Activated T-helper 1 cell treated with anti-CD3 and anti-CD28 coated beads, Interleukin-12 subunit alpha, Interleukin-12 subunit beta, Interleukin-2, Interleukin-4 antibody, amounts not matched to agents 30 ng/mL and 10 ng/mL and 1 ng/mL, durations not matched to agents 14 hours and 24 hours and 36 hours (primary cell): ENCODE data around the gene ANGPTL2. TPM values are rescaled to one million over a fixed set of nuclear protein-coding genes. Genes with fewer than 3 reads are reported as not detected.

Source experiments
- DNase-seq: peaks from one replicate; pipeline ENCODE4 v3.0.0; 2021; ENCODE audit warnings: low spot score
- H3K27ac Mint-ChIP-seq: one replicate; pipeline ENCODE4 v1.8.0; 2021; ENCODE audit warnings: mild to moderate bottlenecking, mixed read lengths
- H3K27me3 Mint-ChIP-seq: one replicate; pipeline ENCODE4 v1.8.0; 2022; ENCODE audit warnings: mild to moderate bottlenecking, moderate library complexity, mixed read lengths; ENCODE audit not compliant: insufficient read depth
- H3K36me3 Mint-ChIP-seq: one replicate; pipeline ENCODE4 v1.8.0; 2021; ENCODE audit warnings: low read depth, mixed read lengths
- H3K4me1 Mint-ChIP-seq: one replicate; pipeline ENCODE4 v1.8.0; 2021; ENCODE audit warnings: low read depth, mixed read lengths
- H3K4me3 Mint-ChIP-seq: one replicate; pipeline ENCODE4 v1.8.0; 2021; ENCODE audit warnings: mild to moderate bottlenecking, moderate library complexity, mixed read lengths
- H3K9me3 Mint-ChIP-seq: one replicate; pipeline ENCODE4 v1.8.0; 2021; ENCODE audit warnings: mixed read lengths
- intact Hi-C: fragments of 100-400 bp; cut with micrococcal nuclease; formaldehyde crosslinking; loops from one replicate; pipeline ENCODE4 v1.15.1; 2024
- total RNA-seq: library from RNA; stranded (reverse); gene quantifications from 2 replicates; pipeline ENCODE4 v1.2.3, GENCODE V29; 2022

Gene ANGPTL2
- total RNA-seq, 1 donor from 2014 or later, result not detected

DNA sequence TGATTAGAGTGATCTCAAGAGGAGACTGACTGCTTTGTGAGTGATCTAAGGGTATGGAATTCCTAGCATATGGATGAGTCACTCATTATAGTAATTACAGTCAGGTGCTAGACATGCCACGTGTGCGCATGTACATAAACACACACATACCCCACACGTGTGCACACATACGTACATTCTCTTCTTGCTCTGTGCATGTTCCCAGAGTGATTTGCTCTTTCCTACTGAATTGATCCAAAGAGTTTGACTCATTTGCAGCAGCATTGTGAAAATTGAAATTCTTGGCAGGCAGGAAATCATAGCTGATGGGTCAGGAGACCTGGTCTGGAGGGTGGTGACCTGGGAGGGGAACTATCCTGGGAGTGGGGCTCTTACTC is 63.8 kb downstream of the ANGPTL2 start:
- Mint-ChIP-seq H3K36me3 (no peaks in the 10 kb centered on the region), H3K9me3 (no peaks in the 10 kb centered on the region), H3K4me3 (no peak overlapping the region), H3K4me1 (peaks cover 29% of the 10 kb centered on the region), H3K27me3 (peaks cover 4% of the 10 kb centered on the region), H3K27ac (no peak overlapping the region)
- DNase-seq, result no peak
- intact Hi-C loops, result no loop called here

DNA sequence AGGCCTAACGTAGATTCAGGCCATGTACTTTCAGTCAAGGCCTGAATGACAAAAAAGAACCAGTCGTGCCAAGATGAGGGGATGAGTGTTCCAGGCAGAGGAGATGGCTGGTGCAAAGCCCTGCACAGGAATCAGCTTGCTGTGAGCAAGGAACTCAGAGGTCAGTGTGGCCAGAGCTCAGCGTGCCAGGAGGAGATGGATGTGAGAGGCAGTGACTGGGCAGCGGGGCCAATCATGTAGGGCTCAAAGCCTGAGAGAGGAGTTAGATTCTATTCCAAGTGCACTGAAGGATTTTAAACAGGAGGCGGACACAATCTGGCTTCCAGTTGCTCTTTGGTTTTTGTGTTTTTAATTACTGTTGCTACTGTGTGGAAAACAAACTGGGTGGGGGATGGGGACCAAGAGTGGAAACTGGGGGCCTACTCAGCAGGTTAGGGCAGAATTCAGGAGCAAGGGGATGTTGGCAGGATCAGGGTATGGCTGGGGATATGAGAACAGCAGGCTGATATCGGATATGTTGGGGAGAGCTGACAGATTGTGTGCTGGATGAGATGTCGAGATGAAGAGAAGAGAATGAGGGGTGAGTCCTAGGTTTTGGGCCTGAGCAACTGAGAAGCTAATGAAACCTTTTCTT is 64.3 kb downstream of the ANGPTL2 start:
- Mint-ChIP-seq H3K27me3 (peaks cover 2% of the 10 kb centered on the region), H3K4me3 (no peak overlapping the region), H3K36me3 (no peaks in the 10 kb centered on the region), H3K4me1 (peaks cover 29% of the 10 kb centered on the region), H3K27ac (no peak overlapping the region), H3K9me3 (no peaks in the 10 kb centered on the region)
- no peak for DNase-seq
- intact Hi-C loops, result no loop called here

DNA sequence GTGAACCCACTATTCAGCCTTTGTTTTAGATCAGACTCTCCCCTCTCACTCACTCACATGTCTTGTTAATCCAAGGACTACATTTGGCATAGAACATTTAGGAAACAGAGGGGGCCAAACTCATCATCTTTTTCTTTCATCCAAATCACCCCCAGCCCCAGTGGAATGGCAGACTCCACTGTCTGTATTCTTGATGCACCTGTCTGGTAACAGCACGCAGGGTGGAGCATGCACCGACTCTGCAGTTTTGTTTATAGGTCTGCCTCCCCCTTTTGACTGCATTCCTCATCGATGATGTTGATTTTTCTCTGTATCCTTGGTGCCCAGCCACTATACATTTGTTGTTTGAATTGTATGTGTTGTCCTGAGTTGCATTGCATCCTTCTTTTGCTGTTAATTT is 66.0 kb downstream of the ANGPTL2 start:
- peaks cover 32% of the 10 kb centered on the region for H3K4me1 Mint-ChIP-seq
- H3K27ac Mint-ChIP-seq, result no peak overlapping the region
- intact Hi-C loops, result no loop called here
- H3K27me3 Mint-ChIP-seq, result peaks cover 2% of the 10 kb centered on the region
- DNase-seq, result no peak
- H3K36me3 Mint-ChIP-seq, result peaks cover 1% of the 10 kb centered on the region
- no peaks in the 10 kb centered on the region for H3K9me3 Mint-ChIP-seq
- H3K4me3 Mint-ChIP-seq, result no peak overlapping the region

DNA sequence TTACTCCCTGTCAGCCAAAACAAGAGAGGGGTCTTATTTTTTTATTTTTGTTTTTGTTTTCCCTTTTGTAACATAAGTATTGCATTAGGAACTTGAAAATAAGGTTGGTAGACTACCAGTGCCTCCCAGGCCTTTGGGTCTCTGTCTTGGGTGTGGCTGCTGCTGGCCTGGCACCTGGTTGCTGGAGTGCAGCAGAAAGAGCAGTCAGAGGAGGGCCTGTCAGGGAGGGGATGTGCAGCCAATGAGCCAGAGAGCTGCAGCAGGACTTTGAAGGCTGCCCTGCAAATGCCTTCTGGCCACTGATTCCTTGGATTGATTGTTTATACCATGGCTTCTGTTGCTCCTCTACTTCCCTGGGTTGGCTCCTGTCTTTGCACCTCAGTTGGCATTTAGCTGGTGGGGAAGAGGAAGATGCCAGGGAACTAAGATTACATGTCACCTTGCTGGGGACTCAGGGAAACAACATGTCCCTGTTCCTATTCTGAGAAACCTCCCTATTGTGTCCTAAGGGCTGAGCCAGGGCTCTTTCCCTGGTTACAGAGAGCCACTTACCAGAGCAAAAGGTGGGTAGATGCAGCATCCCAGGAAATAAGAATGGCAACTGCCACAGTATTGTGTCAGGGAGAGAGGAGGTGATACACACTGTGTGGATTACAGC is 66.6 kb downstream of the ANGPTL2 start:
- intact Hi-C loops, result no loop called here
- Mint-ChIP-seq H3K27me3 (peaks cover 2% of the 10 kb centered on the region), H3K4me3 (no peak overlapping the region), H3K4me1 (peaks cover 38% of the 10 kb centered on the region), H3K9me3 (no peaks in the 10 kb centered on the region), H3K27ac (no peak overlapping the region), H3K36me3 (peaks cover 1% of the 10 kb centered on the region)
- DNase-seq, result no peak

DNA sequence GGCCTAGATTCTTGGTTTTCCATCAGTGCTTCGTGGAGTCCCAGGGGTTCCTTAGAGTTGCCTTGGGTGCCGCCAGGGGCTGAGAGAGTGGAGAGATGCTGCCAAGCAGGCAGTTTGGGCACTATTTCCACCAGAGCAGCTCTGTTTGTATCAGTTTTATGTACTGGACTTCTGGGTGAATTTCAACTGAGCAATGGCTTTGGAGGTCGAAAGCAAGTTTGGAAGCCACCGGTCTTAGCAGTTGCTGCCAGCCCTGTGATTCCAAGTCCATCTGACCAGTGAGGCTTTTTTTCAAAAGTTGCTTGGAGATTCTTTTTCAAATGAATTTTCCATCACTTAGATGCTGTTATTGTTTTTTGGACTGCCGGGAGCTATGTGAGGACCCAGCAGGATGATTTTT is 68.5 kb downstream of the ANGPTL2 start:
- Mint-ChIP-seq H3K9me3 (no peaks in the 10 kb centered on the region), H3K27ac (no peak overlapping the region), H3K36me3 (peaks cover 1% of the 10 kb centered on the region), H3K4me3 (no peak overlapping the region), H3K27me3 (no peaks in the 10 kb centered on the region), H3K4me1 (peaks cover 46% of the 10 kb centered on the region)
- DNase-seq, result no peak
- intact Hi-C loops, result no loop called here

DNA sequence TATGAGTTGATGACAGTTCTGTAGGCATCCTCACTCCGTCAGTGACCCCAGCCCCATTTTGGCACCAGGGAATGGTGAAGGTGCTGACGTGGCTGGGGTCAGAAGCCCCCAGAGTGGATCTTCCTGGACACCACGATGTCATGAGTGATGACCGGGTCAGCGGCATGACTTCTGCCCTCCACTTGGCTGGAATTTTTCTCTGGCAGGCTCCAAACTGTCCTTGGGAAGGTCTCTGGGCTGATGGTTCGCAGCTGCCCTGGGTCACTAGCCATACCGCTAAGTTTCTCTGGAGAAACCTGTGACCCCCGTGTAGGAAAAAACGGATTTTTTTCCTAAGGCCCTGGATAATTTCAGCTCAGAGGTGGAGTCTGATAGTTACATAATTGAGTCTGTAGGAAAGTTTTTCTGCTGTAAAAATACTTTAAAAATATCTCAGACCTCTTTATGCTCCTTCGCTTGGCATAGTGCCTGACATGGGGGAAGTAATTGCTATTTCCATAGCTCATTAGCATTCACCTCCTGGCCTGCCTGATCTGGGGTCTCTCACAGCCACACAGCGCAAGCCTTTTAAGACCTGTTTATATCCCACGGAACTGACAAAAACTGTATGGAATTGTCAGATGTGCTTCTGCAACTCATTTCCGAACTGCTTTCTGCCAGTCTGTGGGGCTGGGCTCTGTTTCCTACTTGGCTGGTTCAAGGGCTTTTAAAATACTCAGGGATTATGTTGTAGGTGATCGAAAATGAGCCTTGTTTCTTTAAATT is 69.2 kb downstream of the ANGPTL2 start:
- DNase-seq, result no peak
- H3K36me3 Mint-ChIP-seq, result peaks cover 1% of the 10 kb centered on the region

DNA sequence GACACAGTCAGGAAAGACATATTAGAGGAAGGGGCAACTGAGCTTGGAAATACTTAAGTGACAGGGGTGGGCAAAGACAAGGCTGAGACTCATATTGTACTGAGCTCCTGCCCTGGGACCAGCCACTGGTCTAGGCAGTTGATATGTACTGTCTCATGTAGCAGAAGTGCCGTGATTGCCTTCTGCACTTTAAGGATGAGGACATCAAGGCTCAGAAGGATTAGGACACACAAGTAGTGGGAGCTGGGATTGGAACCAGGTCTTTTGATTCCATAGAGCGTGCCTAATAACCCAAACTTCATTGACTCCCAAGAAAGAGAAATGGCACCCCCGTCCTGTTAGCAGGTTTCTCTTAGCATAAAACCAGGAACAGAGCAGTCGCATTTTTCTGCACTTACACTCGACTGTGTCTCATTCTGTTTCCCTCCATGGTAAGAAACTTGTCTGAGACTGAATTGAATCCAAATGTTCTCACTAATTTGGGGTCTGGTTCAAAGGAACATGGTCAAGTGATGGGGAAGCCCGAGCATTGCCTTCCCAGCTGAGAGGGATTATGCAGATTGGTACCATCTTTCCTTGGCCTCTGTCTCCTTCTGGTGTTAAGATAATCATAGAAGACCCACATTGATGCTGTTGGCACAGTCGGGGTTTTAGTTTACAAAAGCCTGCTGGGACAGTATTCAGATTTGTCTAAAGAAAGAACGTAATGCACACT is 70.4 kb downstream of the ANGPTL2 start:
- no peak for DNase-seq
- Mint-ChIP-seq H3K27ac (no peak overlapping the region), H3K27me3 (no peaks in the 10 kb centered on the region), H3K9me3 (no peaks in the 10 kb centered on the region), H3K4me1 (peaks cover 46% of the 10 kb centered on the region), H3K36me3 (peaks cover 3% of the 10 kb centered on the region), H3K4me3 (no peak overlapping the region)
- intact Hi-C loops, result no loop called here

More for the DNA sequence above, 69.2 kb downstream of the ANGPTL2 start:
- Mint-ChIP-seq H3K27ac (no peak overlapping the region), H3K27me3 (no peaks in the 10 kb centered on the region), H3K4me1 (peaks cover 44% of the 10 kb centered on the region), H3K4me3 (no peak overlapping the region), H3K9me3 (no peaks in the 10 kb centered on the region)
- intact Hi-C loops, result no loop called here

DNA sequence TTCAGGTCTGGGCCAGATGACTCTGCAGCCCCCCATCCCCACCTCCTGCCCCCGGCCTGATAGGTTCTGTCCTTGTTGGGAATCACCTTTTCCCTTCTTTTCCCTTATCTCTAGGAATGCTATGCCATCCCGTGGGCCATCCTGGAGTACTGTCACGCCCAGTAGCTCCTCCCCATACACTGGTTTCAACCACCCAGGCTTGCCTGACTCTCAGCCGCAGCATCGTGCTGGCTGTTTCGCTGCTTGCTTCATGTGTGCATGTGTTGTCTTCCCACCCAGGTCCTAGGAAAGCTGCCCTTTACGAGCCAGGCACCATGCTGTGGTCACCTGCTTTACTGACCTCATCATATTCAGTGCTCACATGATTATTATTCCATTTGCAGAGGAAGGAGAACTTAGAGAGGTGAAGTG is 71.8 kb downstream of the ANGPTL2 start:
- no peaks in the 10 kb centered on the region for H3K27me3 Mint-ChIP-seq
- H3K4me3 Mint-ChIP-seq, result no peak overlapping the region

DNA sequence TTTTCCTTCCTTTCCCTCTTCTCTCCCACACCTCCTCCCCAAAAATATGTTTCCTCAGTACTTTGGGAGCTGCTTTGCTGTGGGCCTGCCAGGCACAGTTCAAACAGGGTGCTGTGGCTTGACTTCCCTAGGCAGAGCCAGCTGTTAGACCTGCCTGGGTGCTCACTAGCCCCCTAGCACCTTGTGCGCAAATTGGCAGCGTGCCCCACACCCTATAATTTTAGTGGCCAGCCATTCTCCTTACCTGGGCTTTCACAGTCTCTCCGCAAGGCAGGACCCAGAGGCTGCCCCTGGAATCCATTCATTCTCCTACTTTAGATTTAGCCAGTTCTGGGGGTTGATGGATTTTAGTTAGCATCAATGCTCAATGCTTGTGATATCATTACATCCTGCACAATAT is 72.3 kb downstream of the ANGPTL2 start:
- intact Hi-C loops, result no loop called here
- H3K4me1 Mint-ChIP-seq, result peaks cover 52% of the 10 kb centered on the region
- peak overlapping the region; percentile 43 for H3K4me3 Mint-ChIP-seq
- no peaks in the 10 kb centered on the region for H3K9me3 Mint-ChIP-seq
- H3K36me3 Mint-ChIP-seq, result peaks cover 4% of the 10 kb centered on the region
- H3K27ac Mint-ChIP-seq, result no peak overlapping the region
- DNase-seq, result no peak
- peaks cover 2% of the 10 kb centered on the region for H3K27me3 Mint-ChIP-seq

More for the DNA sequence above, 71.8 kb downstream of the ANGPTL2 start:
- Mint-ChIP-seq H3K4me1 (peaks cover 52% of the 10 kb centered on the region), H3K27ac (no peak overlapping the region), H3K36me3 (peaks cover 4% of the 10 kb centered on the region), H3K9me3 (no peaks in the 10 kb centered on the region)
- no peak for DNase-seq
- intact Hi-C loops, result no loop called here

DNA sequence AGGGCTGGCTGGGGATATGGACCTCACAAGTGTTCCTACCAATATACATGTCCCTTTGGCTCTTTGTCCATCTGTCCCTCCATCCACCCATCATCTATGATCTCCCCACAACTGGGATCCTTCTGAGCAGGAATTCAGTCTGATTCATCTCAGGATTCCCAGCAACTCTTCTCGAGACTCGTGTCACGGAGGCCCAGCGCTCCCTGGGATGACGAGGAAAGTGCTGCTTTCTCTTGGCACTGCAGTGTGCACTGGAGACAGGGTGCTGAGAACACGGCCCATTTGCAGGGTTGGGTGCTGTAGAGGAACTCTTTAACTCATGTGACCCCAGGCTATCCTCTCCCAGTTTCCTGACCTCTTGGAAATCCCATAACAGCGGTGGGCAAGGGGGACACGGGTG is 72.9 kb downstream of the ANGPTL2 start:
- peak overlapping the region; percentile 18 for H3K27ac Mint-ChIP-seq
- no peaks in the 10 kb centered on the region for H3K9me3 Mint-ChIP-seq
- H3K36me3 Mint-ChIP-seq, result peaks cover 4% of the 10 kb centered on the region
- peaks cover 4% of the 10 kb centered on the region for H3K27me3 Mint-ChIP-seq
- peaks cover 52% of the 10 kb centered on the region for H3K4me1 Mint-ChIP-seq
- H3K4me3 Mint-ChIP-seq, result no peak overlapping the region
- intact Hi-C loops, result loop anchor here (1.0 kb wide), 2 partner anchors 44 to 63 kb away; no protein-coding TSS in a partner anchor
- no peak for DNase-seq

DNA sequence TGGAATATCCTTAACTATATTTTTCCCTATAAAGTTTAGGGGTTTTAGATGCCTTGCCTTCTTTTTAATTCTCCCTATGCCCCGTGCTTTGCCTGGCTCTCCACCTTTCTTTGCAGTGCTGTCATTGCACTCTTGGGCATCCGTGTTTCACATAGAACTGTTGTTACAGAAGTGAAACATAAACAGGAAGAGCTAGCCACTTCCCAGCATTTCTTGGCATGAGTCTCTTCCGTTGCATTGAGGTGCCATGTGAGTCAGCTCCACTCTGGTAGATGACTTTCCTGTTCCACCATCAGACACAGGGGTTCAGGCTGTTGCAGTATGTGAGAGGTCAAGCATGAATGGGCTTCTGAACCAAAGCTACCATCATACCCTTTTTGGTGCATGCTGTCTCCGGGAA is 73.4 kb downstream of the ANGPTL2 start:
- H3K4me1 Mint-ChIP-seq, result peaks cover 52% of the 10 kb centered on the region

DNA sequence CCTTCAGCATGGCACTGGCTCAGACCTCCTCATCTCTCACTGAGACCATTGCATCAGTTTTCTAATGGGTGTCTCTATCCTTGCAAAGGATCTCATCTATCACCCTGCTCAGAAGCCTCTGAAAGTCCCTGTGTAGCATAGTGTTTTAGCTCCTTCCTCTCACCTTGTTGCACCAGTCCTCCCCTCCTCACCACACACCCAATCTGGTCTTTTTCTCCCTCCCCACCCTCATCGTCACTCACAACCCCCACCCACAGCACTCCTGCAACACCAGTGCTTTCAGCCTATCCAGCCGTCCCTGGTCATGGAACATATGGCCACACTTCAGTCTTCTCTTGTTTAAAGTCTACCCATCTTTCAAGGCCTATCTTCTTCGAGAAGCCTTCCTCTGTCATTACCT is 74.5 kb downstream of the ANGPTL2 start:
- intact Hi-C loops, result no loop called here
- Mint-ChIP-seq H3K27ac (peak overlapping the region; percentile 71), H3K9me3 (no peaks in the 10 kb centered on the region), H3K27me3 (peaks cover 8% of the 10 kb centered on the region), H3K36me3 (peaks cover 6% of the 10 kb centered on the region), H3K4me1 (peaks cover 52% of the 10 kb centered on the region), H3K4me3 (peak overlapping the region; percentile 12)
- no peak for DNase-seq

More for the DNA sequence above, 73.4 kb downstream of the ANGPTL2 start:
- H3K4me3 Mint-ChIP-seq, result peak overlapping the region; percentile 53
- peak; percentile 52 for DNase-seq
- H3K36me3 Mint-ChIP-seq, result peaks cover 4% of the 10 kb centered on the region
- no peaks in the 10 kb centered on the region for H3K9me3 Mint-ChIP-seq
- intact Hi-C loops, result loop anchor here (1.0 kb wide), 2 partner anchors 44 to 63 kb away; no protein-coding TSS in a partner anchor
- peak overlapping the region; percentile 71 for H3K27ac Mint-ChIP-seq
- H3K27me3 Mint-ChIP-seq, result peaks cover 6% of the 10 kb centered on the region
